Hepatocyte (in vitro differentiated cells): ENCODE measurements around the gene CCDC159. TPM values are rescaled to one million over a fixed set of nuclear protein-coding genes. Genes with fewer than 3 reads are reported as not detected.

Experiments
- DNase-seq: peaks from one replicate; pipeline ENCODE4 v3.0.0-alpha.2; 2016; ENCODE audit warnings: low spot score
- H2AFZ ChIP-seq: fragments of 200-600 bp; sonication (generic); 2 replicates; pipeline ENCODE4 v1.6.0; 2016; ENCODE audit warnings: antibody characterized with exemption, mild to moderate bottlenecking
- H3K27ac ChIP-seq: fragments of 200-600 bp; sonication (generic); 2 replicates; pipeline ENCODE4 v1.5.1; 2016; ENCODE audit warnings: mild to moderate bottlenecking
- H3K27me3 ChIP-seq: fragments of 200-600 bp; sonication (generic); 2 replicates; pipeline ENCODE4 v1.6.1; 2016
- H3K36me3 ChIP-seq: fragments of 200-600 bp; sonication (generic); replicated peaks from 2 replicates; pipeline ENCODE4 v1.5.1; 2016; ENCODE audit warnings: low read depth; ENCODE audit not compliant: insufficient read depth
- H3K4me1 ChIP-seq: fragments of 200-600 bp; sonication (generic); 2 replicates; pipeline ENCODE4 v1.5.1; 2016; ENCODE audit warnings: mild to moderate bottlenecking, moderate library complexity; ENCODE audit not compliant: insufficient read depth
- H3K4me2 ChIP-seq: fragments of 200-600 bp; sonication (generic); 2 replicates; pipeline ENCODE4 v1.6.0; 2016
- H3K4me3 ChIP-seq: fragments of 200-600 bp; sonication (generic); 2 replicates; pipeline ENCODE4 v1.5.1; 2016; ENCODE audit warnings: mild to moderate bottlenecking
- H3K79me2 ChIP-seq: fragments of 200-600 bp; sonication (generic); 2 replicates; pipeline ENCODE4 v1.6.0; 2017; ENCODE audit warnings: mild to moderate bottlenecking
- H3K9me2 ChIP-seq: fragments of 200-600 bp; sonication (generic); replicated peaks from 2 replicates; pipeline ENCODE4 v1.6.0; 2017; ENCODE audit warnings: mild to moderate bottlenecking; ENCODE audit not compliant: insufficient read depth
- H3K9me3 ChIP-seq: fragments of 200-600 bp; sonication (generic); 2 replicates; pipeline ENCODE4 v1.5.1; 2016; ENCODE audit warnings: low read depth, mild to moderate bottlenecking
- H4K20me1 ChIP-seq: fragments of 200-600 bp; sonication (generic); 2 replicates; pipeline ENCODE4 v1.6.0; 2016; ENCODE audit warnings: mild to moderate bottlenecking; ENCODE audit not compliant: insufficient read depth, poor library complexity, severe bottlenecking
- CTCF ChIP-seq: fragments of 200-600 bp; sonication (generic); IDR thresholded peaks from 2 replicates; pipeline ENCODE4 v1.5.1; 2016; ENCODE audit warnings: antibody characterized with exemption, mild to moderate bottlenecking; ENCODE audit not compliant: poor library complexity
- EZH2 ChIP-seq: fragments of 200-600 bp; sonication (generic); IDR thresholded peaks from 2 replicates; pipeline ENCODE4 v1.6.1; 2016; ENCODE audit warnings: antibody characterized with exemption, mild to moderate bottlenecking, borderline replicate concordance
- EZH2phosphoT487 ChIP-seq: fragments of 200-600 bp; sonication (generic); IDR thresholded peaks from one replicate; pipeline ENCODE4 v1.6.1; 2018; ENCODE audit warnings: antibody characterized with exemption, mild to moderate bottlenecking, low read depth, moderate library complexity; ENCODE audit not compliant: unreplicated experiment, severe bottlenecking
- WGBS: methylation state at CpG from one replicate; pipeline ENCODE4 v1.1.6; 2016; ENCODE audit warnings: low lambda C conversion rate; ENCODE audit errors: missing lambda C conversion rate; 5-methylcytosine and 5-hydroxymethylcytosine counted together
- polyA plus RNA-seq: library from polyadenylated mRNA; unstranded; fragments of >200 nt; fragmentation: Nextera tagmentation; extraction: Ambion mirVana; gene quantifications from 2 replicates; pipeline ENCODE4 v1.2.1, GENCODE V29; 2016
- total RNA-seq: library from RNA; depleted of rRNA; stranded (reverse); fragments of >200 nt; gene quantifications from 2 replicates; pipeline ENCODE4 v1.2.3, GENCODE V29; 2014

Gene CCDC159
- total and polyA plus RNA-seq, 2 experiments from 2014 or later, result 10.1 to 27.1 TPM

GRCh38 chr19:11384778-11385129 is 38.4 kb downstream of the CCDC159 start:
- Histone ChIP-seq H3K4me1 (peaks cover 11% of the 10 kb centered on the region), H3K4me2 (peak overlapping the region; percentile 82)
- WGBS, result 80% methylated on average over 5 of the region's 5 CpGs

GRCh38 chr19:11387162-11388034 is 41.1 kb downstream of the CCDC159 start:
- TF ChIP-seq EZH2 (no peak), CTCF (no peak), EZH2phosphoT487 (no peak)

More at GRCh38 chr19:11384778-11385129, 38.4 kb downstream of the CCDC159 start:
- Histone ChIP-seq H3K36me3 (no peaks in the 10 kb centered on the region), H3K9me3 (no peaks in the 10 kb centered on the region), H3K4me3 (no peak overlapping the region), H2AFZ (no peak overlapping the region), H3K27ac (no peak overlapping the region), H4K20me1 (no peaks in the 10 kb centered on the region), H3K9me2 (no peaks in the 10 kb centered on the region), H3K27me3 (no peaks in the 10 kb centered on the region), H3K79me2 (peaks cover 4% of the 10 kb centered on the region)
- TF ChIP-seq CTCF (no peak), EZH2 (no peak), EZH2phosphoT487 (no peak)
- no peak for DNase-seq

GRCh38 chr19:11390359-11390758 is 44.0 kb downstream of the CCDC159 start:
- Histone ChIP-seq H3K9me2 (no peaks in the 10 kb centered on the region), H3K9me3 (no peaks in the 10 kb centered on the region), H3K4me1 (no peaks in the 10 kb centered on the region), H3K27ac (no peak overlapping the region), H3K4me2 (no peak overlapping the region), H4K20me1 (no peaks in the 10 kb centered on the region), H3K27me3 (no peaks in the 10 kb centered on the region), H3K36me3 (no peaks in the 10 kb centered on the region), H3K4me3 (no peak overlapping the region), H3K79me2 (no peaks in the 10 kb centered on the region), H2AFZ (no peak overlapping the region)
- 95% methylated on average over 2 of the region's 2 CpGs for WGBS
- TF ChIP-seq CTCF (no peak), EZH2phosphoT487 (no peak), EZH2 (no peak)
- DNase-seq, result no peak

More at GRCh38 chr19:11387162-11388034, 41.1 kb downstream of the CCDC159 start:
- no peak overlapping the region for H3K27ac ChIP-seq
- H3K9me2 ChIP-seq, result no peaks in the 10 kb centered on the region
- H3K79me2 ChIP-seq, result peaks cover 4% of the 10 kb centered on the region
- H3K9me3 ChIP-seq, result no peaks in the 10 kb centered on the region
- H3K27me3 ChIP-seq, result no peaks in the 10 kb centered on the region
- H4K20me1 ChIP-seq, result no peaks in the 10 kb centered on the region
- no peak for DNase-seq
- no peaks in the 10 kb centered on the region for H3K36me3 ChIP-seq
- WGBS, result 80% methylated on average over 18 of the region's 19 CpGs
- peaks cover 5% of the 10 kb centered on the region for H3K4me1 ChIP-seq
- no peak overlapping the region for H3K4me3 ChIP-seq
- H2AFZ ChIP-seq, result no peak overlapping the region
- H3K4me2 ChIP-seq, result no peak overlapping the region
